ENCODE measurements around the gene CCDC197. TPM values are rescaled to one million over a fixed set of nuclear protein-coding genes. Genes with fewer than 3 reads are reported as not detected.

Gene CCDC197
- total RNA-seq, 1 donor from 2014 or later = not detected

DNA sequence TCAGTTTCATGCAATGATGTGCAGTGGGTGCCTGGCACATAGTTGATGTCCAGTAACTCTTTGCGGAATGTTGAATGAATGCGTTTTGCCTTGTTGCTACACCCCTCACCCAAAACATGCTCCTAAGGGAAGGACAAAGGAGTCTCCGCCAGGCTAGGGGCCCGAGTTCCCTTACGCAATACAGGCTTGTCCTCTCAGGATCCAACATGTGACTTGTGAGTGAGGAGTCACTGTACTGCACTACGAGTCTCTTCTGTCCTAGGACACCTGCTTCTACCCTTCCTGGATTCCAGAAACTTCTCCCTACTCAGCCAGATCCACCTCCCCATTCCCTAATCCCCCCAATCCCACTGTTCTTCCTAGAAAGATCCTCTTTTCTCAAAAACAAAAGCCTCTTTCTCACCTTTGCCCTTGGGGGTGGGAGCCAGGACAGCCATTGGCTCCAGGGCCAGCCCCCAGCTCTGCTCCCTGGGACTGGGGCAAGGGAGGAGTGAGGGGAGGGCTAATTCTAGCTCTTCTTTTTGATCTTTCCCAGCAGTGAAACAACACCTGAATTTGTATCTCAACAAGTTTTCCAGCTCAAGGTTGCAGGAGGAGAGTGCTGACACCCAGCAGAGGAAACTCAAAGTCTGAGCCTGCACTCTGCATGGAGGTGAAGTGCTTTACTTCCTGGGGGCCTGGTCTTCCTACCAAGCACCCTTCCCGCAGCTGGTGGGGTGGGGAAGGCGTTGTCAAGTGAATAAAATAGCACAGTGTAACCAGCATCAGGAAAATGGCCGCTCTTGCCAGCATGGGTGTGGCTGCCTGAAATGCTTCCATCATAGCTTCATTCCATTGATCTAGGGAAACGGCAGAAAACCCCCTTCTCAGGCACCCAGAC is 25.7 kb downstream of the CCDC197 start:
- DNase-seq (ENCODE audit: low spot score) = no peak

DNA sequence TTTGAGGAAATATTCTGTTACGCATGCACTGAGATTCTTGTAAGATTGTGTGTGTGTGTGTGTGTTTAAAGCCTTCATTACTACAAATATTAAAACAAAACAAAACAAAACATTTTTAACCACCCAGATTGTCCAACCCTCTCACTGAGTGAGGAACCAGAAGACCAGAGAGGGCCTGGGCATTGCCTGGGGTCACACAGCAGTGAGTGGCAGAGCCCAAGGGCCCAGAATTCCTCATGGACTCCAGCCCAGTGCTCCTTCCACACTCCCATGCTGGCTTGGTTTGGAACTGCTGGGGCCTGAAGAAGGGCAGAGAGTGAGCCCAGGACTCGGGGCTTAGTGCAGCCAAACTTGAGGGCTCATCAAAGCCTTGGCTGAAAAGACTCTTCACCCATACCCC is 27.4 kb downstream of the CCDC197 start:
- no peak for DNase-seq (ENCODE audit: low spot score)

DNA sequence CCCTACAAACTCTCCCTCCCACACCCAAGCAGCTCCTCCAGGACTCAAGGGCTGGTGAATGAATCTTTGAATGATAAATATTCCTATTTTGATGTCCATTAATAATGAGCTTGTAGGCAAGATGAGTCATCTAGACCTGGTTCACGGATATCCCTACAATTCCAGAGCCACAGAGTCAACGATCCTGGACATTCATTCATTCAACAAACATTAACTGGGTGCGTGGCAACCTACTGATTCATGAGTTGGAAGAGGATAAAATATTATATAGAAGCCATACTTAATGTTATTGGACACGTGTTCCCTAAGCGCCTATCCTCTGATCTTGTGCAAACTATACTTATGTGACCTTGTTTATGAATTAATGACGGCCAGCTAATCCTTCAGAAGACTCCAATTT is 28.6 kb downstream of the CCDC197 start:
- DNase-seq (ENCODE audit: low spot score) = no peak

DNA sequence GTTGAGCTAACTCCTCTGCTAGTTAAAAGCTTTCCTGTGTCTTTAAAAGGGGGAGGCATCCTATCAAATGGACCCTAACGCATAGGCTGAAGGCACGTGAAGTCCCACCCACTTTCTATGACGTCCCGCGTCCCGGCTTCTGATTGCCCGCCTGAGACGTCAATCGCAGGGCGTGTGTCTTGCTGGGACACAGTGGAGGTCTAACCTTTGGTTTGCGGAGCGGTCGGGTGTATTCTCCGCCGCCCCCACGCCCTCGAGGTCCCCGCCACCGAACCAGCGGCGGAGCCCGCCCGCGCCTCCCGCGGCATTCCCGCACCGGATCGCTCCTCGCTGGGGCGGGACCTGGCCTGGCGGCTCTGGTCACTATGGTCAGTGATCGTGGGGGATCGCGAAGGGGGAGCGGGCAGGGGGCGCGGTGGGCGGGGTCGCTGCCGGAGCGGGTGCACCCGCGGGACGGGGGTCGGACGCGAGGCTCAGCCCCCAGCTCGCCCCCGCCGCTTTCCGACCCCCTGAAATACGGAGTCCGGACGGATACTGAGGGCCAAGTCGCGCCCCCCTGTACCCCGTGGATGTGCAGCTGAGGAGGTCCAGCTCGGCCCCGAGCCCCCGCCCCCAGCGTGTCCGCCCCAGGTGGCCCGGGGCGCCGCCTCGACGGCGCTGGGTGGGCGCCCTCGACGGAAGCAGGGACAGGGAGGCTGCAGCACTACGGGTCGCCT is 29.2 kb downstream of the CCDC197 start, which contains the start of gene OTUB2:
Gene OTUB2, plus strand, starts transcription at position 168 of the 716 bp plus-strand sequence. Its CDS starts 198 bp downstream, at position 366.
- peak; percentile 98 for DNase-seq (ENCODE audit: low spot score)

DNA sequence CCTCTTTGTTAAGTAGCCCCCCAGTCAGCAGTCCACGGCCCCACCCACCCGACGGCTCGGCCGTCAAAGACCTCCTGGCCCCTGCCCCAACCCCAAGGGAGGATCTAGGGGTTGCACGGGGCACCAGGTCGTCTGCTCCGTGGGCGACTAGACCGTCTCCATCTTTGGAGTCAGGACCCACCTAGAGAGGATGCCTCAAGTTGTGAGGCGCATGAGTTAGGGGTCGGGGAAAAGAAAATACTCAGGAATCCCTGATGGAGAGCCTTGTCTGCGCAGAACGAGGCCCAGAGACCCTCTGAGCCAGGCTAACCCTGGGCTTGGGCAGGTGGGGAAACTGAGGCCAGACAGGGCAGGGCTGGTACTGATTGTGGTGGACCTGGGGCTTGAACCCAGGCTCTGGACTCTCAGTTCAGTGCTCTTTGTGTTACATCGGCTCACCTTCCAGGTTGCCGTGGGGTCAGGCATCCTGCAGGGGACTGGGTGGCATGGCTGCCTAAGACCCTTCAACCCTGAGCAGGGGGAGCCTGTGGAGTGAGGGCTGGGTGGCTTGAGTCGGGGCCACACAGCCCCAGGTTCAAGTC is 29.9 kb downstream of the CCDC197 start:
- no peak for DNase-seq (ENCODE audit: low spot score)

DNA sequence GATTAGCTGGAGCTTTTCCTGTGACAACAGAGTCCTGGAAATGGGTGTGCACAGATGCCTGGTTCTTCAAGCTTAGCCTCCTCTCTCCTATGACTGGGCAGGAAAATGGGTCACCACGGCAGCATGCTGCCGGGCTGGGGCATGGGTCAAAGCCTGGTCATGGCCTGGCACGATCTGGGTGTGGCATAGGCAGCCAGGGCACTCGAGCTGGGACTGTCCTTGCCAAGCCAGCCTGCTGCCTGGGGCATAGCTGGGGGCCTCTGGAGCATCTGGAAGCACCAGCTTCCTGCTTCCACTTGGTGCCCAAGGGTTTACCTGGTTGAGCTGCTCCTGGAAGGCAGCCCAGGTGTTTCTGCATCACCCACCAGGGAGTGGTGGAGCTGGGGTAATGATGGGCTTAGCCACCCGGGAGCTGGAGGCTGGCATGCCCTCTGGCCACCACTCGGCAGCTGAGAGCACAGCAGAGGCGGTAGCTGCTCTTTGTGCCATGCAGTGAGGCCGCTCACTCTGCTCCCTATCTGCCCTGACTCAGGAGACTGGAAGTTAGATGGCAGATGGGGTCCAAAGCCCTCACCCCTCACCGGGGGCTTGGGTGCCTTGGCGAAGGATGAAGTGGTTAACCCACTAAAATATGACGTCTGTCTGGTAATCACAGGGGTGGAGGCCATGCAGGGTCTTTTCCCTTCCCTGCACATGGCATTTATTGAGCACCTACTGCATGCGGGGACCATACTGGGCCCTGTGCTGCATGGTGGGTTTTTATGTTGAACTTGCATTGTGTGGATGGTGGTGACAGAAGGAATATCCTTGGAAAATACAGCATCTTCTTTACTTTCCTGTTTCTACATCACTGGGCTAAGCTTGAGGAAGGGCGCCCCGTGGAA is 30.7 kb downstream of the CCDC197 start:
- DNase-seq (ENCODE audit: low spot score) = no peak

DNA sequence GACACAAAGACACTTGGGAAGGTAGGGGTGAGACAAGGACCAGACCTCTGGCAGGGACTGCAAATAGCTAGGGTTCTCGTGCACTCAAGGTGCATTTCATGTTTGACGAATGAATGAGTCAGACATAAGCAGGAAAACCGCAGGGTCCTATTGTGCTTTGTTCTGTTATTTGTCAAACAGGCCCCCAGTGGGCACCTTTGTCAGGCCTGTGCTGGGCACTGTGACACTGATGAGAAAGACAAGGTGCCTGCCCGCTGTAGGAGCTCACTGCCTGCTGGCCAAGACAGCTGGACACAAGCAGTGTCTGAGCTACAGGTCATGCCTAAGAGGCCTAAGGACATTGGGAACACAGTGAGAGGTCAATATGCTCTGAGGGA is 31.3 kb downstream of the CCDC197 start:
- DNase-seq (ENCODE audit: low spot score) = no peak

DNA sequence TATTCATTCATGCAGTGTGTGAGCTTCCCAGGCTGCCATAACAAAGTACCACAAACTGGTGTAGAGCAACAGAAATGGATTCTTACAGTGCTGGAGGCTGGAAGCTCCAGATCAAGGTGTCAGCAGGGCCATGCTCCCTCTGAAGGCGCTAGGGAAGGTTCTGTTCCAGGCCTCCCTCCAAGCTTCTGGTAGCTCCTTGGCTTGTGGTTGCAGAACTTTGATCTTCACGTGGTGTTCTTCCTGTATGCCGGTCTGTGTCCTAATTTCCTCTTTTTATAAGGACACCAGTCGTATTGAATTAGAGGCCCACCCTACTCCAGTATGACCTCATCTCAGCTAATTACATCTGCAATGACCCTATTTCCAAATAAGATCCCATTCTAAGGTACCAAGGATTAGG is 32.2 kb downstream of the CCDC197 start:
- DNase-seq (ENCODE audit: low spot score) = no peak

DNA sequence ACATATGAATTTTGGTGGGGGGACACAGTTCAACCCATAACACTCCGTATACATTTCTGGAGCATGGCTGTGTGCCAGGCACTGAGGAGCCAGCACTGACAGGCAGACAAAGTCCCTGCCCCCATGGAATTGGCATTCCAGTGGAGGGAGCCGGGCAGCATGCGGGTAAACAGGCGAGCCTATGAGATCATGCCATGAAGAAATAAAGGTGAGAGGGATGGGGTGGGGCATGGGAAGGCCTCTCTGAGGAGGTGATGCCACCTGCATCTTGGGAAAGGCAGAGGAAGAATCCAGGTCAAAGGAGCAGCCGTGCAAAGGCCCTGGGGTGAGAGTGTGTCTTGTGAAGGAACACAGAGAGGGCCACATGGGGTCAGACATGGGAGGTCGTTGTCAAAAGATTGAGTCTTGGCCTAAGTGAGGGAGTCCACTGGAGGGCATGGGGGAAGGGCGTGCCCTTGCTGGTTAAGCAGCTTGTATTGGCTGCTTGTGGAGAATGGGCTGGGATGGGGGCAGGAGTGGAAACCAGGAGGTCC is 32.6 kb downstream of the CCDC197 start:
- DNase-seq (ENCODE audit: low spot score) = no peak

DNA sequence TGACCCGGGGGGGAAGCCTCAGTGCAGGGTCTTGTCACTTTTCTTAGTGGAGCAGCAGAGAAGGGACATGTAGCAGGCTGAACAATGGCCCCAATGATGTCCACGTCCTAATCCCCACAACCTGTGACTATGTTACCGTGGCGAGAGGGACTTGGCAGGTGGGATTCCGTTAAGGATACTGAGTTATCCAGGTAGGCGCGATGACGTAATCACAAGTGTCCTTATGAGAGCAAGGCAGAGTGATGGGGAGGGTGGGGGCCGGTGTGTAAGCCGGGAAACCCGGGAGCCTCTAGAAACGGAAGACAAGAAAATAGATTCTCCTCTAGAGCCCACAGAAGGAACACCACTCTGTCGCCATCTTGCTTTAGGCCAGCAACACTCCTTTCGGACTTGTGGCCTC is 33.5 kb downstream of the CCDC197 start:
- DNase-seq (ENCODE audit: low spot score) = no peak

DNA sequence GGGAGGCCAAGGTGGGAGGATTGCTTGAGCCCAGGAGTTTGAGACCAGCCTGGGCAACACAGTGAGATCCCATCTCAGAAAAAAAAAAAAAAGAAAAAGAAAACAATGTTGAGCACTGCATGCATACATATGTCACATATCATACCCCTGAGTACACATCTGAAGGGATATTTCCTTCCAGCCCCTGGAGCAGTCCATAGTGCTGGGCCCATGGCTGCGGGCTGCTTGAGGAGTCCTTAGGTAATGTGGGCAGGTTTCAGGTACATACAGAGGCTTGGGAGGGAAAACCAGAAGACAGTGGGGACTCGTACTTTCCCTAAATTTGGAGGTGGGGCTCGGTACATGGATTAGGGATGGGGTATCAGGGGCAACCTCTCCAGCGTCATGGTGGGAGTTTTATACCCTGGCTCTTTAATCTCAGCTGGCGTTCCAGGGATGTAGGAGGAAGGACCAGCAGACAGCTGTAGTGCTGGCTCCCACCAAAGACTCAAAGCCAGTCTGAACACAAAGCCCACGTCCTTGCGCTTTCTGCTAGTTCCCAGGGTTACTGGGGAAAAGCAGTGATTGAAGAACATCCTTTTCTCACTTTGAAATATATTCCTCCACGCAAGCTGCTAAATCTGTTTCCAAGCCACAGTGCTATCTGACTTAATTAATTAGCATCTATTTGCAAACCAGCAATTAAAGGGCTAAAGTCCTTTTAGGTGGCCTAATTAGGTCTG is 34.2 kb downstream of the CCDC197 start:
- DNase-seq (ENCODE audit: low spot score) = no peak

DNA sequence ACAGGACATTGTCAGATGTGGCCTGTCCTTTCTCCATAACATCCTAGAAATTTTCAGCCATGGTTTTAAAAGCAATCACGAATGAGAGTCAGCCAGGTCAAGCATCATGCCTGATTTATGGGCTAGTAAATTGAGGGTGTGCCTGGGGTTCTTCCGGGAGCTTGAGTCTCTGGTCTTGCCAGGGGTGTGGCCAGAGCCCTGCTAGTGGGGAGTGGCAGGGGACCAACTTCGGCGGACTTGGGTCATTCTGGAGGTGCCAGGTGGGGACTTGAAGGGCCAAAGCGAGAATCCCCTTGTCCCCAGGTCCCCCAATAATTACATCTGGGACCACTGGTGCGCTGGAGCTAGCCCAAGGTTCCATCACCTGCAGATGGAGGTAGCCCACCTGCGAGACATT is 34.8 kb downstream of the CCDC197 start:
- no peak for DNase-seq (ENCODE audit: low spot score)

DNA sequence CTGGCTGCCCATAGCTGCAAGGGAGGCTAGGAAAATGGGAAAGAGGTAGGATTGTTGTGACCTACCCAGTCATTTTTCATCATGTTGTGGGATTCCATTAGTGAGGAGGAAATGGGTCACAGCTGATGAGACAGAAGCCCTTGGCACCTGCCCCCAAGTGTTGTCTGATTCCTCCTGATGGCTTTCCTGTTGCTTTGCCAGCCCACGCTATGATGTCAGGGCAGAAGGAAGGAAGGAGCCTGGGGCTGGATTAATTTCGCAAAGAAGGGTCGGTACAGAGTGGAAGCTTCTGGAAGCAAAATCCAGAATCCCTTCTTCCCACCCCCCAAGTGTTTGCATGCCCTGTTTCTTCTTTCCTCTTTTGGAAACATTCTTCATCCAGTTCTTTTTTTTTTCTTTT is 37.8 kb downstream of the CCDC197 start:
- no peak for DNase-seq (ENCODE audit: low spot score)

DNA sequence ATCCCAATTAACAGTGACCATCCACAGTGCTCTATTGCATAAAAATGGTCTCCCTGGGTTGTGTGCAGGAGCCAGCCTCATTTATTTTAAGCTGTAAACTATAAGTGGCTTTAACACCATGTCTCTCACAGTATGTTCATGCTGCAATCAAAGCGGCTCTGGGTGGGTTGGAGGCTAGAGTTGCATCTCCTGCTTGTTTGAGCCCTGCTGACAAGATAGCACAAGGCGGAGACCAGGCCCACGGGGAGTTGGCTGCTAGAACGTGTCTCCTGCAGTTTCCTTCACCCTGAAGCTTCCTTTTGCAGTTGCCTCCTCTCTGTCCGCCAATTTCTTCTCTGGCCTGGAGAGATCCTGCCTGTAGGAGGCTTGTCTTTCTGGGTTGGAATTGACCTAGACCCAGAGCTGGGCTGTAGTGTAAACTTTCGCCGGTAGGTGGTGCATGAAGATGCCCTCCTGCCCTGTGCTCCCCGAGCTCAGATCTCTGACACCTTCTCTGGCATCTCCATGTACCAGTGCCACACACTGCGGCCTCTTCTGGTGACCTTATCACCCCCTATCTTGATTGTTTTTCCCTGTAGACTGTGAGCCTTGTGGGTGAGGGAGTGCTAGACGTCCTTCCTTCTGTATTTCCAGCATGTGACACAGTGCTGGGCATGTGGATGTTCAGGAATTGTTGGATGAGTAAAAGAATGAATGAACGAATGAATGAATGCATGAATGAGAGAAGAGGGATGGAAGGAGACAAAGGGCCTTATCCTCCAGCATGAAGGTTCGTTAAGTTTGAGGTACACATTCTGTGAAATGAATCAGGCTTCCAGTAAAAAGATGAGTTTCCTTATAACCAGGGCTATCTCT is 39.4 kb downstream of the CCDC197 start:
- no peak for DNase-seq (ENCODE audit: low spot score)

DNA sequence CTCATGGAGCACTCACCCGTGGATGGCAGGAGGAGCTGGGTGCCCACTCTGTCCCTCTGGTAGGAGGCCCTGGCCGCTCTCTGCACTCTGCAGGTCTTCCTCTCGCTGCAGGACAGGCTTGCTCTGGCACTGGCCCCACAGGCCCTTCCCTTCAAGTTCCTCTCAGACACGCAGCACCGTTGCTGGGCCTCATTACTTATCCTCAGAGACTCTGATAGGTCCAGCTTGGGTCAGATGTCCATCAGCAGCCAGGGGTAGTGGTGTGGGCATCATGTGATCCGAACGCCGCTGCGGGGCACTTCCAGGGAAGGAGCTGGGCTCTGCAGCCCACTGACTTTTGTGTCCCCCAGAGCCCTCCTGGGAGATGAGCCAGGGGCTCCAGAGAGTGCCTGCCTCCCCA is 40.9 kb downstream of the CCDC197 start:
- no peak for DNase-seq (ENCODE audit: low spot score)

DNA sequence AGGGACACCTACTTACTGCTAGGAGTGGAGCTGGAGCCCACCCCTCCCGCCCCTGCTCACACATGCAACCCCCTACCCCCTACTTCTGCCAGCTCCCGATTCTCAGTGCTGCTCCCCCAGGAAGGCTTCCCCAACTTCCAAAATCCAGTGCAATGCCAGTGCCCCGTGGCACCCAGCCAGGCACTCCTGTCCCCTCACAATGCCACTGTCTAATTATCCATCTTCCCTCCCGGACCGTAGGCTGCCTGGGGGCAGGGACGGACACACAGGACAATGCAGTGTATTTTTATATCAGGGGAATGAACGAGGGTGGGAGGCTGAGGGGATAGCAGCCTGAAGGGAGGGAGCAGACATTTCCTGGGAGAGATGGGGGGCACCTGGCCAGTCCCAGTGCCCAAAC is 41.4 kb downstream of the CCDC197 start:
- no peak for DNase-seq (ENCODE audit: low spot score)

DNA sequence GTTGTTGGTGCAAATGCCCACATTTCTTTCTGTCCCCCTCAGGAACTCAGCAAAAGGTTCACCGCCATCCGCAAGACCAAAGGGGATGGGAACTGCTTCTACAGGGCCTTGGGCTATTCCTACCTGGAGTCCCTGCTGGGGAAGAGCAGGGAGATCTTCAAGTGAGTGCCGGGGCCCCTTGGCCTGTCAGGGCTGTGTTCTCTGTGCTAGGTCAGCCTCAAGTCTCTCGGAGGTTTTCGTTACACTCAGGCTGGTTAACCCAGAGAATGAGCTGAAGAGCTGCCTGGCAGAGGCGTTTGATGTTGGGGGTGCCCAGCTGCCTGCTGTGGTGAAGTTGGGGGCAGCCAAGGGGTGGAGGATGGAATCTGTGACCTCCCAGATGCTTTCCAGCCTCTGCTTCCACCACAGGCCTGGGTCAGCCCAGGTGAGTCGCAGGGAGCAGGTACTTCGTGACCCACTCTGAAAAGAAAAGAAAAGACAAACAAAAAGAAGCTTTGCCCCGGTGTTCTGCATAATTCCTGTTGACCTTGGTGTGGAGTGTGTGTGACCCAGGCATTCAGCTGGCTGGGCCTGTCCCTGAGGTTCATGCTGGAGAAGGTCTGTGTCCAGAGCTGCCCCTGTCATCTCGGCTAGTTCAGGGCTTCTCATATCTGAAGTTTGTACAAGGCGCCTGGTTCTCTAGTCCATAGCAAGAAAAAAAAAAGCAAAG is 42.0 kb downstream of the CCDC197 start:
- no peak for DNase-seq (ENCODE audit: low spot score)

DNA sequence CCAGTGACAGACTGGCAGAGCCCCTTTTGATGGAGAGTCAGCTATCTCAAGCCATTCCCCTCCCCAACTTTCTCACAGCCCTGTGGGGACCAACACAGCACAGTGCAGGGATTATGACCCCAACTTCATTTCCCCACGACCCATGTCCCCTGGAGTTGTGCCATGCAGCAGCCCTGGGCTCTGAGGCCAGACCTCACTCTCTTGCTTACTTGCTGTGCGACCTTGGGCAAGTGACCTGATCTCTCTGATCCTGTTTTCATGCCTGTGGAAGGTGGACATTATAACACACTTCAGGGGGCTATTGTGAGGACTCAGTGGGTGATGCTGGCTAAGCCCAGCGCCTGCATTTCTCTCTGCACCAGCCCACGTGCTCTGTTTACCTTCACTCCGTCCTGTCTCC is 43.1 kb downstream of the CCDC197 start:
- DNase-seq (ENCODE audit: low spot score) = no peak

DNA sequence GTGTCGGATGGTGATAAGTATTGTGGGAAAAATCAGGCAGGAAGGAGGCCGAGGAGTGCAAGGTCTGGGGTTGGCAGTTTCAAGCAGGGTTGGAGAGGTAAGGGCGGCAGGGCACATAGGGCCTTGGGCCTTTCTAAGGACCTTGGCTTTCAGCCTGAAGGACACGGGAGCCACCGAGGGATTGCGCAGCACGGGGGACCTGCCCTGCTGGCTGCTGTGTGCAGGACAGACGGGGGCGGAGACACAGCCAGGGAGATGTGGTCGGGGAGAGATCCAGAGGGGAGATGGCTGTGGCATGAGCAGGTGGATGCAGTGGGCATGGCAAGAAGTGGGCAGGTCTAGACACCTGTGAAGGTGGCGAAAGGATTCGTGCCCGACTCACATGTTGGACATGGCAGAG is 43.7 kb downstream of the CCDC197 start:
- DNase-seq (ENCODE audit: low spot score) = no peak

Measured in mesenteric fat pad (tissue), 1 donor.